ENCODE measurements around the gene MOGAT1.

The MOGAT1 gene

GRCh38 chr2:222655787-222656525 lies 15.5 kb upstream of the MOGAT1 start, which contains the start of gene FARSB:
Gene FARSB, minus strand, starts transcription at chr2:222656092. Its CDS starts 19 bp downstream, at chr2:222656073.
- no peak for TF ChIP-seq CTCF (IDR thresholded peaks at IDR 0.05; ENCODE audit: extremely low read depth, missing control alignments)
- peak; percentile 92 for DNase-seq (ENCODE audit: low spot score)

- no peak for TF ChIP-seq CTCF (IDR thresholded peaks at IDR 0.05; ENCODE audit: extremely low read depth, missing control alignments)
- DNase-seq (ENCODE audit: low spot score): no peak
These were observed 14.7 kb upstream of the MOGAT1 start for GRCh38 chr2:222656526-222657446.

GRCh38 chr2:222663479-222663878 lies 8.0 kb upstream of the MOGAT1 start:
- no peak for TF ChIP-seq CTCF (IDR thresholded peaks at IDR 0.05; ENCODE audit: extremely low read depth, missing control alignments)
- DNase-seq (ENCODE audit: low spot score): no peak

- no peak for TF ChIP-seq CTCF (IDR thresholded peaks at IDR 0.05; ENCODE audit: extremely low read depth, missing control alignments)
- DNase-seq (ENCODE audit: low spot score): no peak
These were observed 2.8 kb upstream of the MOGAT1 start for GRCh38 chr2:222668494-222669154.

- no peak for DNase-seq (ENCODE audit: low spot score)
- TF ChIP-seq CTCF (IDR thresholded peaks at IDR 0.05; ENCODE audit: extremely low read depth, missing control alignments): no peak
These were observed 2.1 kb upstream of the MOGAT1 start for GRCh38 chr2:222669353-222669752.

- no peak for DNase-seq (ENCODE audit: low spot score)
- no peak for TF ChIP-seq CTCF (IDR thresholded peaks at IDR 0.05; ENCODE audit: extremely low read depth, missing control alignments)
These were observed 1.0 kb upstream of the MOGAT1 start for GRCh38 chr2:222670191-222671038.
